ENCODE measurements around the gene SNAPIN. TPM values are rescaled to one million over a fixed set of nuclear protein-coding genes. Genes with fewer than 3 reads are reported as not detected.

The SNAPIN gene
- total RNA-seq, 1 experiment from 2014 or later = 46.8 TPM

DNA sequence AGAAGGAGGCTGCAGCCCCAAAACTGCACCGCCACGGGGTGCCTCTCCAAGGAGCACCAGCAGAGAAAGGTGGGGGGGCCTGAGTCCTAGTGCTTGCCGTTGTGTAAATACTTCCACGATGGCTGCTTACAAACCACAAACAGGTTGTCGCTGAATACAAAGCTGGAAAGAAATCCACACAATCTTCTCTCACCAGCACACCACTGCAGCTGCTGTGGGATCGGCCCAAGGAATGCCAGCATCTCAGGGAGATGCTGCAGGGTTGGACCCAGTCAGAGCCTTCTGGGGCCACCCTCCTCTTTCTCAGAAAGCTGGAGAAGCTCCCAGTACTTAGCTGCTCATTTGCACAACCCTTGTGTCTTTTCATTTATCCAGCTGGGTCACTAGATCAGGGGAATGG, 39.3 kb upstream of the SNAPIN start:
- no TSS peak for BruUV-seq (replicated peaks)
- H3K9me3 Mint-ChIP-seq (ENCODE audit: low read depth, unreplicated experiment) = no peaks in the 10 kb centered on the region
- no peak for DNase-seq
- peaks cover 46% of the 10 kb centered on the region for H3K4me1 Mint-ChIP-seq (ENCODE audit: low read depth, unreplicated experiment)
- no peaks in the 10 kb centered on the region for H3K27me3 Mint-ChIP-seq (ENCODE audit: unreplicated experiment)
- H3K27ac Mint-ChIP-seq (ENCODE audit: unreplicated experiment) = no peak overlapping the region
- CTCF ChIA-PET = interaction anchor here (9.3 kb wide), 1 partner anchor 8 kb away, joined by 99 read pairs; the partner anchor contains the start of genes S100A1 and S100A13
- intact Hi-C loops (cut with micrococcal nuclease; ENCODE audit: unreplicated experiment) = no loop called here
- no peak overlapping the region for H3K4me3 Mint-ChIP-seq (ENCODE audit: low read depth, unreplicated experiment)
- H3K36me3 Mint-ChIP-seq (ENCODE audit: insufficient read depth, unreplicated experiment) = peaks cover 58% of the 10 kb centered on the region
- TF ChIP-seq, protein P1, sequence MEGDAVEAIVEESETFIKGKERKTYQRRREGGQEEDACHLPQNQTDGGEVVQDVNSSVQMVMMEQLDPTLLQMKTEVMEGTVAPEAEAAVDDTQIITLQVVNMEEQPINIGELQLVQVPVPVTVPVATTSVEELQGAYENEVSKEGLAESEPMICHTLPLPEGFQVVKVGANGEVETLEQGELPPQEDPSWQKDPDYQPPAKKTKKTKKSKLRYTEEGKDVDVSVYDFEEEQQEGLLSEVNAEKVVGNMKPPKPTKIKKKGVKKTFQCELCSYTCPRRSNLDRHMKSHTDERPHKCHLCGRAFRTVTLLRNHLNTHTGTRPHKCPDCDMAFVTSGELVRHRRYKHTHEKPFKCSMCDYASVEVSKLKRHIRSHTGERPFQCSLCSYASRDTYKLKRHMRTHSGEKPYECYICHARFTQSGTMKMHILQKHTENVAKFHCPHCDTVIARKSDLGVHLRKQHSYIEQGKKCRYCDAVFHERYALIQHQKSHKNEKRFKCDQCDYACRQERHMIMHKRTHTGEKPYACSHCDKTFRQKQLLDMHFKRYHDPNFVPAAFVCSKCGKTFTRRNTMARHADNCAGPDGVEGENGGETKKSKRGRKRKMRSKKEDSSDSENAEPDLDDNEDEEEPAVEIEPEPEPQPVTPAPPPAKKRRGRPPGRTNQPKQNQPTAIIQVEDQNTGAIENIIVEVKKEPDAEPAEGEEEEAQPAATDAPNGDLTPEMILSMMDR (IDR thresholded peaks at IDR 0.05; ENCODE audit: unreplicated experiment) = no peak

DNA sequence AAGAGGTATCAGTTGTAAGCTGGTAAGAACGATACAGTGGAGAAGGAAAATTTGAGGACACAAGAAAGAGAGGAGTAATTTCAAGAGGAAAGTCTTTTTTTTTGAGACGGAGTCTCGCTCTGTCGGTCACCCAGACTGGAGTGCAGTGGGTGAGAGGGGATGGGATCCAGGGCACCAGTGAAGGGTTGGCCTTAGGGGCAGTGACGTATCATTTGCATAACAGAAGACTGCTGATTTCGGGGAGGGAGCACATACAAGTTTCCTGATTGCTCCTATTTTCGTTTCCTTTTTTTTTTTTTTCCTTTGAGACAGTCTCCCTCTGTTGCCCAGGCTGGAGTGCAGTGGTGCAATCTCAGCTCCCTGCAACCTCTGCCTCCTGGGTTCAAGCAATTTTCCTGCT, 35.4 kb upstream of the SNAPIN start:
- Mint-ChIP-seq H3K36me3 (ENCODE audit: insufficient read depth, unreplicated experiment) (peaks cover 61% of the 10 kb centered on the region), H3K27me3 (ENCODE audit: unreplicated experiment) (no peaks in the 10 kb centered on the region), H3K27ac (ENCODE audit: unreplicated experiment) (no peak overlapping the region), H3K9me3 (ENCODE audit: low read depth, unreplicated experiment) (no peaks in the 10 kb centered on the region), H3K4me1 (ENCODE audit: low read depth, unreplicated experiment) (peaks cover 29% of the 10 kb centered on the region), H3K4me3 (ENCODE audit: low read depth, unreplicated experiment) (no peak overlapping the region)
- CTCF ChIA-PET = no interaction called here
- no TSS peak for BruUV-seq (replicated peaks)
- intact Hi-C loops (cut with micrococcal nuclease; ENCODE audit: unreplicated experiment) = no loop called here
- TF ChIP-seq, protein P1 (IDR thresholded peaks at IDR 0.05; ENCODE audit: unreplicated experiment) = no peak
- DNase-seq = no peak

- Mint-ChIP-seq H3K36me3 (ENCODE audit: insufficient read depth, unreplicated experiment) (peaks cover 54% of the 10 kb centered on the region), H3K4me3 (ENCODE audit: low read depth, unreplicated experiment) (no peak overlapping the region), H3K9me3 (ENCODE audit: low read depth, unreplicated experiment) (no peaks in the 10 kb centered on the region), H3K4me1 (ENCODE audit: low read depth, unreplicated experiment) (peaks cover 29% of the 10 kb centered on the region), H3K27me3 (ENCODE audit: unreplicated experiment) (no peaks in the 10 kb centered on the region), H3K27ac (ENCODE audit: unreplicated experiment) (no peak overlapping the region)
- TF ChIP-seq, protein P1 (IDR thresholded peaks at IDR 0.05; ENCODE audit: unreplicated experiment) = no peak
- no TSS peak for BruUV-seq (replicated peaks)
- intact Hi-C loops (cut with micrococcal nuclease; ENCODE audit: unreplicated experiment) = no loop called here
- CTCF ChIA-PET = no interaction called here
- no peak for DNase-seq
These were observed 33.4 kb upstream of the SNAPIN start for GRCh38 chr1:153624965-153625611.

- intact Hi-C loops (cut with micrococcal nuclease; ENCODE audit: unreplicated experiment) = no loop called here
- no TSS peak for BruUV-seq (replicated peaks)
- no peak for DNase-seq
- TF ChIP-seq, protein P1 (IDR thresholded peaks at IDR 0.05; ENCODE audit: unreplicated experiment) = no peak
- H3K4me1 Mint-ChIP-seq (ENCODE audit: low read depth, unreplicated experiment) = peaks cover 39% of the 10 kb centered on the region
- H3K9me3 Mint-ChIP-seq (ENCODE audit: low read depth, unreplicated experiment) = no peaks in the 10 kb centered on the region
- peaks cover 51% of the 10 kb centered on the region for H3K36me3 Mint-ChIP-seq (ENCODE audit: insufficient read depth, unreplicated experiment)
- H3K27me3 Mint-ChIP-seq (ENCODE audit: unreplicated experiment) = no peaks in the 10 kb centered on the region
- H3K4me3 Mint-ChIP-seq (ENCODE audit: low read depth, unreplicated experiment) = peak overlapping the region; percentile 82
- CTCF ChIA-PET = interaction anchor here (1.1 to 3.3 kb wide), 11 partner anchors 12 to 149 kb away, joined by 3 to 99 read pairs (median 6); partner anchors contain the start of genes S100A14, S100A16 and SLC27A3
- H3K27ac Mint-ChIP-seq (ENCODE audit: unreplicated experiment) = peak overlapping the region; percentile 81
These were observed 32.0 kb upstream of the SNAPIN start for GRCh38 chr1:153626477-153626903.
